B cell (primary cell): ENCODE data around the gene UQCC3. TPM values are rescaled to one million over a fixed set of nuclear protein-coding genes. Genes with fewer than 3 reads are reported as not detected.

Experiments
- ATAC-seq: fragments of 200-7000 bp; cut with Tn5 transposase; one replicate; pipeline ENCODE4 v1.10.0; 2021; ENCODE audit warnings: low read depth, mild to moderate bottlenecking, moderate number of reproducible peaks, moderate library complexity
- CTCF ChIA-PET: fragments of 350-600 bp; sonication (Branson Sonifier 250); formaldehyde crosslinking; loops from one replicate; lab custom pipeline; 2021; ENCODE audit warnings: antibody characterized with exemption, inconsistent platforms; lab: Charles Lee
- POLR2A ChIA-PET: fragments of 350-600 bp; sonication (Branson Sonifier 250); formaldehyde crosslinking; loops from one replicate; lab custom pipeline; 2021; ENCODE audit warnings: antibody characterized with exemption; lab: Charles Lee
- DNase-seq: peaks from one replicate; pipeline ENCODE4 v3.0.0; 2013
- H2AFZ ChIP-seq: 2 replicates; pipeline ENCODE4 v1.6.1; 2012; ENCODE audit warnings: mild to moderate bottlenecking, low read depth, low read length; ENCODE audit not compliant: insufficient read depth, poor library complexity, severe bottlenecking
- H3K27ac ChIP-seq, 2 donors: 1 replicate in 1 of 2; 2 replicates in 1 of 2; pipeline ENCODE4 v1.5.1; 2012 to 2013; ENCODE audit warnings: low read length in 2 of 2, mild to moderate bottlenecking in 2 of 2, moderate library complexity in 1 of 2
- H3K27me3 ChIP-seq, 4 experiments: fragments of 200-600 bp in 1 of 4; sonication (generic) in 1 of 4; replicated peaks in 1 of 4; 1 replicate in 2 of 4; 2 replicates in 2 of 4; pipeline versions ENCODE4 v1.6.1 to v1.7.0; 2013 to 2016; ENCODE audit warnings: low read length in 3 of 4, mild to moderate bottlenecking in 2 of 4, mixed read lengths in 1 of 4, moderate library complexity in 1 of 4; ENCODE audit not compliant: insufficient read depth in 4 of 4, control insufficient read depth in 3 of 4; ENCODE audit errors: control extremely low read depth in 1 of 4
- H3K36me3 ChIP-seq, 2 experiments: replicated peaks in 1 of 2; 1 replicate in 1 of 2; 2 replicates in 1 of 2; pipeline versions ENCODE4 v1.6.1 to v1.7.1; 2013; ENCODE audit warnings: low read length in 1 of 2; ENCODE audit not compliant: insufficient read depth in 2 of 2, control insufficient read depth in 1 of 2; ENCODE audit errors: control extremely low read depth in 1 of 2, extremely low read depth in 1 of 2
- H3K4me1 ChIP-seq, 2 donors: fragments of 200-600 bp in 1 of 2; sonication (generic) in 1 of 2; 1 replicate in 1 of 2; 2 replicates in 1 of 2; pipeline versions ENCODE4 v1.5.1 to v1.6.1; 2013 to 2017; ENCODE audit warnings: low read length in 2 of 2; ENCODE audit not compliant: control insufficient read depth in 2 of 2, insufficient read depth in 2 of 2
- H3K4me2 ChIP-seq: replicated peaks from 2 replicates; pipeline ENCODE3; 2012; ENCODE audit warnings: mild to moderate bottlenecking, low read depth, low read length; ENCODE audit not compliant: poor library complexity, severe bottlenecking
- H3K4me3 ChIP-seq, 5 experiments: fragments of 200-600 bp in 1 of 5; sonication (generic) in 1 of 5; 1 replicate in 3 of 5; 2 replicates in 2 of 5; pipeline versions ENCODE4 v1.5.1 to v1.7.0; 2011 to 2016; ENCODE audit warnings: low read length in 4 of 5, mild to moderate bottlenecking in 4 of 5, low read depth in 2 of 5, control low read depth in 1 of 5, moderate library complexity in 1 of 5; ENCODE audit not compliant: insufficient read depth in 1 of 5; ENCODE audit errors: control extremely low read depth in 1 of 5, extremely low read depth in 1 of 5
- H3K79me2 ChIP-seq: fragments of 200-600 bp; sonication (generic); one replicate; pipeline ENCODE4 v1.6.0; 2016; ENCODE audit warnings: low read length; ENCODE audit not compliant: control insufficient read depth, insufficient read depth
- H3K9ac ChIP-seq: fragments of 200-600 bp; sonication (generic); 2 replicates; pipeline ENCODE4 v1.6.1; 2017; ENCODE audit warnings: mild to moderate bottlenecking, low read length, moderate library complexity
- H3K9me3 ChIP-seq, 3 donors: one replicate each; pipeline versions ENCODE4 v1.6.1 to v1.7.1; 2013; ENCODE audit warnings: low read length in 2 of 3; ENCODE audit not compliant: control insufficient read depth in 2 of 3, insufficient read depth in 1 of 3; ENCODE audit errors: control extremely low read depth in 1 of 3
- H4K20me1 ChIP-seq: 2 replicates; pipeline ENCODE4 v1.6.0; 2012; ENCODE audit warnings: mild to moderate bottlenecking, low read length; ENCODE audit not compliant: insufficient read depth, control insufficient read depth, poor library complexity, severe bottlenecking
- H3K27ac Mint-ChIP-seq: one replicate; pipeline ENCODE4 v1.8.0; 2021; ENCODE audit warnings: mixed read lengths
- H3K27me3 Mint-ChIP-seq: one replicate; pipeline ENCODE4 v1.8.0; 2021; ENCODE audit warnings: mixed read lengths
- H3K4me1 Mint-ChIP-seq: one replicate; pipeline ENCODE4 v1.8.0; 2021; ENCODE audit warnings: mixed read lengths
- H3K4me3 Mint-ChIP-seq: one replicate; pipeline ENCODE4 v1.8.0; 2021; ENCODE audit warnings: mixed read lengths
- H3K9me3 Mint-ChIP-seq: one replicate; pipeline ENCODE4 v1.8.0; 2022; ENCODE audit warnings: mixed read lengths; ENCODE audit not compliant: insufficient read depth
- CTCF ChIP-seq: fragments of 200-600 bp; IDR thresholded peaks from one replicate; pipeline ENCODE4 v1.8.0; 2022; ENCODE audit warnings: antibody characterized with exemption, mild to moderate bottlenecking
- EZH2 ChIP-seq: IDR thresholded peaks from 2 replicates; pipeline ENCODE4 v1.6.1; 2012; ENCODE audit warnings: borderline replicate concordance, low read depth, mild to moderate bottlenecking, moderate library complexity, low read length; ENCODE audit not compliant: insufficient read depth, poor library complexity, severe bottlenecking
- WGBS: methylation state at CpG from one replicate; pipeline ENCODE4 v1.1.5; 2013; ENCODE audit warnings: missing lambda C conversion rate; ENCODE audit not compliant: insufficient coverage; 5-methylcytosine and 5-hydroxymethylcytosine counted together
- intact Hi-C: fragments of 100-400 bp; cut with micrococcal nuclease; formaldehyde crosslinking; loops from one replicate; pipeline ENCODE4 v1.10.0; 2022
- polyA plus RNA-seq: library from polyadenylated mRNA; depleted of rRNA; stranded (reverse); fragments of >200 nt; gene quantifications from 2 replicates; pipeline ENCODE4 v1.2.3, GENCODE V29; 2012
- total RNA-seq, 2 donors: library from RNA; stranded (reverse); fragments of 120-200 nt in 1 of 2; gene quantifications; 1 replicate in 1 of 2; 2 replicates in 1 of 2; pipeline versions ENCODE4 v1.2.3 to v1.2.4, GENCODE V29; 2013 to 2022

Gene UQCC3
- total and polyA plus RNA-seq, 2 donors (not counting 1 experiment from before 2014, with no cell fraction given) = 5.6 to 6.5 TPM

DNA sequence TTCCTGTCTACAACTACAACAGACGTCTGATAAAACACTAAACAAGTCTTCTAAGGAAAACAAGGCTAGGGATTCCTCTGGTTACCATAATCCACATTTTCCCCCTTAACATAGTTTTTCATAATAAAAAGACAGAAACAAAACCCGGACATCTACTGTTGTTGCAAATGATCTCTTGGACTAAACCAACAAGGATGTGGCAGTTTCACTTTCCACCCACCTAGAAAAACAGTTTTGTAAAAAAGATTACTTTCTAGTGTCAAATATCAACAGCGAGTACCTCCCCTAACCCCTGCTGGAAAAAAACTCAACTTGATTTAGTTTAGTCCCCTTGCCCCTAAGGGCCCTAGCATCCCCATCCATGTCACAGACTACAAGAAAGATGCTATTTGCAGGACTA, 41.4 kb downstream of the UQCC3 start:
- Histone ChIP-seq H4K20me1 (peaks cover 6% of the 10 kb centered on the region), H3K27me3 (no peaks in the 10 kb centered on the region), H3K9ac (no peak overlapping the region), H3K79me2 (peaks cover 46% of the 10 kb centered on the region), H3K27ac (peak overlapping the region in 1 of 2 donors; percentile 51), H3K36me3 (peaks cover 2 to 66% of the 10 kb centered on the region in 2 experiments), H3K9me3 (no peaks in the 10 kb centered on the region), H3K4me3 (no peak overlapping the region), H3K4me1 (peaks cover 17 to 28% of the 10 kb centered on the region in 2 donors), H3K4me2 (no peak overlapping the region), H2AFZ (no peak overlapping the region)
- ChIA-PET POLR2A (interaction anchor here (1.0 to 1.3 kb wide), 2 partner anchors 15 to 140 kb away, joined by 3 to 4 read pairs; partner anchors contain the start of gene HNRNPUL2), CTCF (interaction anchor here (0.7 kb wide), 1 partner anchor 74 kb away, joined by 3 read pairs; the partner anchor contains the start of gene TMEM179B)
- intact Hi-C loops = no loop called here
- Mint-ChIP-seq H3K27me3 (no peaks in the 10 kb centered on the region), H3K27ac (peak overlapping the region; percentile 64), H3K4me3 (no peak overlapping the region), H3K4me1 (peaks cover 38% of the 10 kb centered on the region), H3K9me3 (no peaks in the 10 kb centered on the region)
- no peak for DNase-seq
- no peak for ATAC-seq
- 85% methylated on average over 2 of the region's 3 CpGs for WGBS
- TF ChIP-seq EZH2 = no peak
- no peak for TF ChIP-seq CTCF

GRCh38 chr11:62713343-62713742, 41.9 kb downstream of the UQCC3 start:
- Histone ChIP-seq H3K27ac (peak overlapping the region in 1 of 2 donors; percentile 51), H3K9me3 (no peaks in the 10 kb centered on the region), H3K27me3 (no peaks in the 10 kb centered on the region), H2AFZ (no peak overlapping the region), H3K4me3 (no peak overlapping the region), H3K36me3 (peaks cover 2 to 70% of the 10 kb centered on the region in 2 experiments), H3K9ac (no peak overlapping the region), H3K79me2 (peaks cover 46% of the 10 kb centered on the region), H4K20me1 (peaks cover 6% of the 10 kb centered on the region), H3K4me2 (no peak overlapping the region), H3K4me1 (peaks cover 12 to 23% of the 10 kb centered on the region in 2 donors)
- Mint-ChIP-seq H3K4me1 (peaks cover 37% of the 10 kb centered on the region), H3K9me3 (no peaks in the 10 kb centered on the region), H3K4me3 (no peak overlapping the region), H3K27ac (peak overlapping the region; percentile 65), H3K27me3 (no peaks in the 10 kb centered on the region)
- DNase-seq = no peak
- ChIA-PET CTCF (interaction anchor here (0.7 to 1.0 kb wide), 2 partner anchors 10 to 74 kb away, joined by 3 to 4 read pairs; partner anchors contain the start of gene TMEM179B), POLR2A (interaction anchor here (1.0 to 1.3 kb wide), 2 partner anchors 14 to 141 kb away, joined by 3 to 4 read pairs; partner anchors contain the start of gene HNRNPUL2)
- no peak for ATAC-seq
- no CpG with 5 or more reads among the region's 2 CpGs for WGBS
- intact Hi-C loops = no loop called here
- TF ChIP-seq CTCF = no peak
- TF ChIP-seq EZH2 = no peak
